Neural progenitor cell (in vitro differentiated cells): ENCODE measurements around the gene KRT6B.

Experiments
- EZH2phosphoT487 ChIP-seq: fragments of 200-600 bp; sonication (generic); IDR thresholded peaks from 2 replicates; pipeline ENCODE4 v1.6.1; 2017; ENCODE audit warnings: antibody characterized with exemption
- TF ChIP-seq, protein P1 (sequence below): fragments of 200-600 bp; sonication (generic); IDR thresholded peaks from 2 replicates; pipeline ENCODE4 v1.5.1; 2017; ENCODE audit warnings: antibody characterized with exemption, mild to moderate bottlenecking

DNA sequence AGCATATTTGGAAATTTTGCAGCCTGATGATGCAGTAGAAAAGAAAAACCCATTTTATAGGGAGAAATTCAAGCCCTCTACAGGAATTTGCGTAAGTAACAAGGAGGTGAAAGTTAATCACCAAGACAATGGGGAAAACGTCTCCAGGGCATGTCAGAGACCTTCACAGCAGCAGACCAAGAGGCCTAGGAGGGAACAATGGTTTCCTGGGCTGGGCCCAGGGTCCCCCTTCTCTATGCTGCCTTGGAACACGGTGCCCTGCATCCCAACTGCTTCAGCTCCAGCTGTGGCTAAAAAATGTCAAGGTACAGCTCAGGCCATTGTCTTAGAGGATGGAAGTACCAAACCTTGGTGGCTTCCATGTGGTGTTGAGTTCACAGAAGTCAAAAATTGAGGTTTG is 28.1 kb upstream of the KRT6B start:
- TF ChIP-seq EZH2phosphoT487: no peak
- TF ChIP-seq, protein P1, sequence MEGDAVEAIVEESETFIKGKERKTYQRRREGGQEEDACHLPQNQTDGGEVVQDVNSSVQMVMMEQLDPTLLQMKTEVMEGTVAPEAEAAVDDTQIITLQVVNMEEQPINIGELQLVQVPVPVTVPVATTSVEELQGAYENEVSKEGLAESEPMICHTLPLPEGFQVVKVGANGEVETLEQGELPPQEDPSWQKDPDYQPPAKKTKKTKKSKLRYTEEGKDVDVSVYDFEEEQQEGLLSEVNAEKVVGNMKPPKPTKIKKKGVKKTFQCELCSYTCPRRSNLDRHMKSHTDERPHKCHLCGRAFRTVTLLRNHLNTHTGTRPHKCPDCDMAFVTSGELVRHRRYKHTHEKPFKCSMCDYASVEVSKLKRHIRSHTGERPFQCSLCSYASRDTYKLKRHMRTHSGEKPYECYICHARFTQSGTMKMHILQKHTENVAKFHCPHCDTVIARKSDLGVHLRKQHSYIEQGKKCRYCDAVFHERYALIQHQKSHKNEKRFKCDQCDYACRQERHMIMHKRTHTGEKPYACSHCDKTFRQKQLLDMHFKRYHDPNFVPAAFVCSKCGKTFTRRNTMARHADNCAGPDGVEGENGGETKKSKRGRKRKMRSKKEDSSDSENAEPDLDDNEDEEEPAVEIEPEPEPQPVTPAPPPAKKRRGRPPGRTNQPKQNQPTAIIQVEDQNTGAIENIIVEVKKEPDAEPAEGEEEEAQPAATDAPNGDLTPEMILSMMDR: no peak
